Activated CD8-positive, alpha-beta memory T cell treated with anti-CD3 and anti-CD28 coated beads, Interleukin-2, amount 50 U/mL, for 4 hours (primary cell): Measurements from ENCODE around the gene RFX4.

ENCODE experiments used
- DNase-seq: peaks from one replicate; pipeline ENCODE4 v3.0.0-alpha.2; 2020

RFX4 gene

DNA sequence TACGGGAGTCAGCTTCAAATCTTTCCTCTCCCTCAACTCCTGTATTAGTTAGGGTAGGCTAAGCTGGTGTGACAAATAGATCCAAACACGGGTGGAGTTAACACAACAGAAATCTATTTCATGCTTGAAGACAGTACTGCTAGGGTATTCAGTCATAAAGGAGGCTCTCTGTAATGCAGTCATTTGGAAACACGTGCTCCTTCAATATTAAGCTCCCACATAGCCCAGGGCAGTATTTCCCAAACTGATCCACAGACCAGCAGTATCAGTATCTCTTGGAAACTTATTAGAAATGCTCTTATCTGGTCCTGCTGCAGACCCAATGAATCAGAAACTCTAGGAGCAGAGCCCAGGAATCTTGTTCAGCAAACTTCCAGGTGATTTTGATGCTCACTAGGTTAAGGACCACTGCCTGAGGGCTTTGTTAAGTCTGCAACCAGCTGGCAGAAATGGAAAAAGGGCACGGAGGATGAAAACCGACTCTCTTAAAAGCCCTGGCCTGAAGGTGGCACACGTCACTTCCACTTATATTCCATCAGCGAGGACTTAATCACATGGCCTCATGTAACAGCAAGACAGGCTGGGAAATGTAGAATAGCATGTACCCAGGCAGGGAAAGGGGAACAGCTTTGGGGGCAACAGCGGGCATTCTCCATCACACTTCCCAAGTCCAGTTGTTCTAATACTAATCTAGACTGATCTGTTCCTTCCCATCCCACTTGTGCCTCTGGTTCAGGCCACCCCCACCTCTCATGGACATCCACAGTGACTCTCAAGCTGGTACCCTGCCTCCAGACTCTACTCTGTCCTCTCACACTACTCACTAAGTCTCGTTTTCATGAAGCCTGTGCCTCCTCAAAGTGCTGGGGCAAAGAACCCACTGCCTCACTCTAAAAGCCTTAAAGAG is 153.5 kb downstream of the RFX4 start:
- DNase-seq, result no peak

DNA sequence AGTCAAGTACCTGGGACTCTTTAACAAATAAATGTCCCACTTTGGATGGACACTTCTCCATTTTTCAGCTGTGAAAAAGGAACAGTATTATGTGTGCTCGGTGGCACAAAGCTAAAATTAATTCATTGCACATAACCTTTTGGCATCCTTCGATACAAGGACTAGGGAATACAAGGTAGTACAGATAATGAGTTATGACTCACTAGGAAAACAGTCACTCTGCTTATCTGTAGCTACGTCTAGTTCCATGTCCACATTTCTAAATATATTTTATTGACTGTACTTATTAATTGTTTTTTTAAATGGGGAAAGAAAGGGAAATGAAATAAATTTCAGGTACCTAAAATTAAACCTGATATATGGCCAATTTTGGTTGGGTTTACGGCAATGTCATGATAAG is 156.5 kb downstream of the RFX4 start:
- no peak for DNase-seq

DNA sequence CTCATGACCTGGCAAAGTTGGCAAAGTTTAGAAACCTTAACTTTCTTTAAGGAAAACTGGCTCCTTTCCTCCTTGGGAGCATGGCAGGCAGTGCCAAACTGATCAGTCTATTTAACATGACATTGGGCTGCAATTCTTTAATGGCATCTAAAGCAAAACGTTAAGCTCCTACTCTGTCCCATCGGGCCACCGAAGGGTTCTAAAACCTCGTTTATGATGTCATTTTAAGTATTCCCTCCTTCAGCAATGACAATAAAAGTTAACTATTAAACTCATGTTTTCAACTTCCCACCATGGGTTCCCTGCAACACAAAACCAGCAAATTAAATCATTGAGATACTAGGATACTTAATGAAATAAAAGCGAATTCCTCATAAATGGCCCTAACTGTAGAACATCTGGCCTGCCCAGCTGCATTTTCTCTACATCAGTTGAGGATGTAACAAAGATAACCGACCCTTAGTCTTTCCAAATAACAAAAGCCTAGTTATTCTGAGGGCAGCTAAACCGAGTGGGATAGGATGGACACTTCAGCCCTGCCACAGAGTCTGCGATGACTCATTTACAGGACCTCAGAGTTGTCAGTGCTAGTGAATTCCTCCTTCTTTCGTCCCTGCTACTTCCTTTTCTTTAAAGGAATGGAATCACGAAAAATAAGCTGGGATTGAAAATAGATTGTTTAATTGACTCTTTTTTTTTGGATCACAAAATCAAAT is 157.2 kb downstream of the RFX4 start:
- DNase-seq, result no peak

DNA sequence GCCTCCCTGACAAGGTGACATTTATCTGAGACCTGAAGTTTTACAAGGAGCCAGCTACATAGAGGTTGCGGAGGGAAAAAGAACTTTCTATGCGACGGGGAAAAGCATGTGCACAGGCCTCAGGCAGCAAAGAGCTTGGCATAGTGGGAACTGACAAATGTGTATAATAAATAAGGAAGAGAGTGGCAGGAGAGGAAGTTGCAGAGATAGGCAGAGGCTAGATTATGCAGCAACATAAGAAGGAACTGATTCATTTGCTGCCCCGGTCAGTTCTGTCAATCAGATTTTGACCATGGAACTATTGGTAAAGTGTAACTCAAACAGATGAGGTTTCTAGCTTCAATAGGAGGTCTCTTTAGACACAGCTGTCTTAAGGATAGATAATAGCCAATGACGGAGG is 158.0 kb downstream of the RFX4 start:
- no peak for DNase-seq

GRCh38 chr12:106741247-106741646 is 158.4 kb downstream of the RFX4 start:
- DNase-seq, result no peak

GRCh38 chr12:106743270-106743988 is 160.6 kb downstream of the RFX4 start:
- no peak for DNase-seq

GRCh38 chr12:106744600-106744999 is 161.8 kb downstream of the RFX4 start:
- DNase-seq, result no peak

- no peak for DNase-seq
Observed at GRCh38 chr12:106745181-106745745, 162.5 kb downstream of the RFX4 start.

DNA sequence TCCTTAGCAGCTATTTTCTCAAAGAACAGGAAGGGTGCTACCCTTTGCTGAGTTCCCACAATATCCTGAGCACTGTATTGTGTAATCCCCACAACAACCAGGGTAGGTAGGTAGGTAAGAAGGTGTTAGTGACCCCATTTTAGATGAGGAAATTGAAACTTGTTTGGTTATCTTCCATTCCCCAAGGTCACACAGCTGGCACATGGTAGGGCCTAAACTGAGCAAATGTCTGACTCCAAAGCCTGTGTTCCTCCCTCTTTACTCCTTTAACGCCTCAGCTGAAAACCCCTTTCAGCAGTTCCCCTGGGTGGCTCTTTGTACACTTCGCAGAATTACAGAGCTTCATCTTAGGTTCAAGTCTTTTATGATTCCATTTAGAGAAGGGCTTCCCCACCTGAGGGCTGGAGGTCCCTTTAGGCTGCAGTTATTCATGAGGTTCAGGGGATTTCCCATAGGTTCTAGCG is 165.2 kb downstream of the RFX4 start:
- no peak for DNase-seq

GRCh38 chr12:106750524-106750923 is 167.7 kb downstream of the RFX4 start:
- DNase-seq, result no peak

GRCh38 chr12:106753526-106753925 is 170.7 kb downstream of the RFX4 start:
- peak; percentile 63 for DNase-seq

DNA sequence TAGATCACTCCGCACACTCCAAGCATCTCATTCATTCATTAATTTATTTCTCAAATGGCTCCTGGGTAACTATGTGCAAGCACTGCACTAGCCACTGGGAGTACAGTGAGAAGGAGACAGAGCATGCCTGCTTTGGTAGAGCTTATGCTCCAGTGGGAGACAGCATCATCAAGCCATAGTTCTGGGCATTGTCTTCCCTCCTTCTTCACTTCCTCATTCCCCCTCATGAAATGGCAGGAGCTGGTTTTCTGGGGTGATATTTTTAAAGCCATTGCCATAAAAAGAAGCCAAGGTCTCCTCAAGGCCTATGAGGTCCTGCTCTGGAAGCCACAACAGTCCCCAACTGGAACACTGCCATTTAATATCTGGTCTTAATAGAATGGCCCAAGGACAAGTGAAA is 171.5 kb downstream of the RFX4 start:
- no peak for DNase-seq

DNA sequence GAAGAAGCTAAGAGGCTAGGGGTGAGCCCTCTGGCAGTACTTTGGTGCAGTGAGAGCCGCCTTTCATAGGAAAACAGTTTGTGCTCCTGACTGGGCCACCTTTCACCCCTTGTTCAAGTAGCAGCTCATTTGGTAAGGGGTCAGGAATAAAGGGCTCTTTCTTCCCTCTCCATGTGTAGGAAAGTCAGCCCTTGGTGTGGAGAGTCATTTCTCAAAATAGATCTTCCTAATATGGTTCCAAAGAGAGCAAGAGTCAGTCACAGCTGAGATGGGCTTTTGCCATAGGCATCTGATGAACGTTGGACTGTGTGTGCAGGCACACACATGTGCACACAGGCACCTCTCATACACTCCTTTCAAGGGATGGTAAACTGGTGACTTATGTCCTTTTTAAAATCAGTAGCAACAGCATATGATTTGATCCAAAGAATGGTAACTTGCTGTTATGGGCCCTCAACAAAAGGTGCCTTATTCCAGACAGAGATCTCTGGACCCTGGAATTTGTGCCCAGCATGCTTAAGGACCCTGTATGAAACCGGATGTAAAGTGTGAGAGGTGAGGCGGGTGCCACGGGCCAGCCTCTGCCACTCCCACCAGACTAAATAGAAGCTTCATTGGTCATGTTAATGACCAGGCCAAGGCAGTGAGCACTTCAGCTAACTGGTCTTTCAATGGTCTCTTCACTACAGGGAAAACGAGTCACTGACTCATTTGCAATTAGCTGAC is 175.0 kb downstream of the RFX4 start:
- DNase-seq, result no peak

DNA sequence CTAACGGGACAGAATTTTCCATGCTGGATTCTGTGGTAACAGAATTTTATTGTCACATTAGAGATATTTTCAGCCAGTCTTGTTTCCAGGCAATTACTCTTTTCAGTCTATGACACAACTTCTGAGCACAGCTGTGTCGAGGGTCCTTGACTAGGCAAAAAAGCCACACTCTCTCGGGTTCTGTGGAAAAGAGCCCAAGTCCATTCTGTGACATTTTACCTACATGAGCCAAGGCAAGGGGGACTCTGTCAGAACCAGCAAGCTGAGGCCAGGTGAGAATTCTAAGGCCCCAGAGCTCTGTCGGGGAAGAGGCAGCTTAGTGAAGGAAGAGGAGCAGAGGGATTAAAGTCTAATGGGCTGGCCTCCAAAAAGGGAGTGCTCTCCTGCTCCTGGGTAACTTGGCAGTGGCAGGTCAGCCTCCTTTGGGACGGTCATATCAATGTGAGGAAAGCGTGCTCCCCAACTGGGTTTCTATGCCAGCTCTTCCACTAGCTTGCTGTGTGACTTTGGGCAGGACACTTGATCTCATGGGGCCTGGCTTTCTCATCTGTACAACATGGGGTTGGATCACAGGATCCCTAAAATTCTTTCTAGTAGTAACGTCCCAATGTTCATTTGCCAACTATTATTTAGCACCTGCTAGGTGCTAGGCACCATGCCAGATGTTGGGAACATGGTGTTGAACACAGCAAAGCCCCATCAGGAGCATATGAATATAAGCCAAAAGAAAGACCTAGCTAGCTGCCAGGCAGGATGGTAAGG is 175.7 kb downstream of the RFX4 start:
- no peak for DNase-seq

DNA sequence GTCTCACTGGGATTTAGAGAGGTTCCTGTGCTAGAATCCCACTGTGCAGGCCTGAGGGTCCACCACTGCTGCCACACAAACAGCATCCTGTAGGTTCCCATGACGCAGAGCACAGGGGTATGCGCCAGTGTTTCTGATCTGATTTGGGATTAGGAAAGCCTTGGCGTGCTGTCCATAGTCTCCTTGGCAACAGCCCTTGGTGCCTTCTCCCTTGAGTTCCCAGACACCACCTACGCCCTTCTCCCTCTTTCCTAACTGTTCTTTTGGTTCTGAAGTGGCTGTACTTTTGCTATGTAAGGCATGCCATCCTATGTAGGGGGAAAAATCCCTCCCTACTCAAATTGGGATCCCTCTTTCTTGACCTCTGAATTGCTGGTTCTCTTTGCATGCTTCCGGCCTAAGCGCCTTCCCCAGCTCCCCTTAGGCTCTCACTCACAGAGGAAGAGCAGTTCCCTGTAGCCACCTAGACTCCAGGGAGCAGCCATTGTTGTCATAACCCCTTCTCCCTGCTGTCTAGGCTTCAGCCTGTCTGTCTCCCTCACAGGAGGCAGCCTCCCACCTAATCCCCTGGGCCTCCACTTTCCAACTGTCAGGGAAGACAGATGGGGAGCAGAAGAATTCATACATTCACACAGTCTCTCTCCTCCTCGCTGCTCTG is 176.9 kb downstream of the RFX4 start:
- DNase-seq, result no peak

DNA sequence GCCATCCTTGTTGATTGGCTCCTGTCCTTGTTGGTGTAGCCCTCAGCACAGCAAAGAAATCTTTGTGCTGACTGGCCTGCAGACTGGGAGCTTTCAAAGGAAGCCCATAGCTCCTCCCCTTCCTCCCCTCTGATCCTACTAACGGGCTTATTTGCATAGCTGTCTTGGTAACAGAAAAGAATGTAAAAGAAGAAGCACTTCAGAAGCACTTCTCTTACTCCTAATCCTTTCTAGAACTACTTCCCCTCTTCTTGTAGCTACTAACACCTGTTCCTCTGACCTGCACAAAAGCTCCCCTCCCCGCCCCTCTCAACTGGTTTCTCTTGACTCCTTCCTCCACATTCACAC is 177.4 kb downstream of the RFX4 start:
- no peak for DNase-seq

GRCh38 chr12:106764220-106764619 is 181.4 kb downstream of the RFX4 start:
- DNase-seq, result no peak

DNA sequence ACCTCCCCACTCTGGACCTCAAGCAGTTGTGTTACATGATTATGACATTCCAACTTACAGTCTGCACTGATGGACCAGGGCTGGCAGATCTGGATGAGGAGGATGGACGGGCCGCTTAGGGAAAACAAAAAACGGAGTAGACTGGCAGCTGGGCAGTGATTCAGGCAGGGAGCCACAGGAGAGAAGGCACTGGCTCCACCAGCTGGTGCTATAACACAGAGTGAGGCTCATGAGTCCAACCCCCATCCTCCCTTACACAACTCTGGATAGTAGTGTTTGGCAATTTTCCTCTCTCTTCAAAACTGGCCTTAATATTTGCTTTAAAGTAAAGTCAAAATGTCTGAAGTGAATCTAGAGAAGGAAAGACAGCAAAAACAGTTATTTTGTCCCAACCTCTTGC is 181.9 kb downstream of the RFX4 start:
- no peak for DNase-seq

- DNase-seq, result peak; percentile 49
Observed at GRCh38 chr12:106766393-106766826, 183.6 kb downstream of the RFX4 start.

DNA sequence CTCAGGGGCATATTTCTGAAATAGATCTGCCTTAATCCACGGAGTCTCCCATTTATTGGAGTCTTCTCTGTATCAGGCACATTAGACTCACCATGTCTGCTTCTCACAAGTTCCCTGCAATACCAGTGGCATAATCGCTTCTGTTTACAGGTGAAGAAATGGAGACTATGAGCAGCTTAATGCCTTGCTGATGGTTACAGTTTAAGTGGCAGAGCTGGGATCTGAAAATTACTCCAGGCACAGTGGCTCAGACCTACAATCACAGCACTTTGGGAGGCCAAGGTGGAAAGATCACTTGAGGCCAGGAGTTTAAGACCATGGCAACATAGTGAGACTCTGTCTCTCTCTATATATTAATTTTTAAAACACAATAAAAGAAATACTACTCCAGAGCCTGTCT is 184.4 kb downstream of the RFX4 start:
- DNase-seq, result no peak
